Measurements from ENCODE around the gene TOM1L2.
"Not testable (repeated sequence)": the region's sequence is repeated elsewhere in the genome, so short reads cannot be mapped to it uniquely, and the experiment has no call there.

The TOM1L2 gene

DNA sequence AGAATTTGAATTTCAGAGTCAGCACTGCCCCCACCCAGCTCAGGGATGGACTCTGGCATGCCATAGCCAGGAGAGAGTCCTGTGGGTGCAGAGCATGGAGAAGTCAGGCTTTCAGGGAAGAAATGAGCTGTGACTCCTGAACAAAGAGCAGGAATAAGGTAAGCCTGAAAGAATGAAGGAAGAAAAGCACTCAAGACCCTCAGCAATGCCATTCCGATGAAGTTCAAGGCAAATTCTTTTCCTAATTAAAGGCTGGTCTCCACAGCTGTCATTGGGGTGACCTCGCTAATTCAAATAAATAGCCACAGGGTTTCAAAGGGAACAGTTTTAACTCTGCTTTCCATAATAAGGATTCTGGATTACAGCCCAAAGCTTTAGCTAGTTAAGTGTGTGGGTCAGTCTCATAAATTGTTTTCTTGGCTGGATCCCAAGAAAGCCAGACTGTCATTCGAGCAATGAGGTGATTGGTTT is 31.7 kb downstream of the TOM1L2 start:
- no peak for DNase-seq

DNA sequence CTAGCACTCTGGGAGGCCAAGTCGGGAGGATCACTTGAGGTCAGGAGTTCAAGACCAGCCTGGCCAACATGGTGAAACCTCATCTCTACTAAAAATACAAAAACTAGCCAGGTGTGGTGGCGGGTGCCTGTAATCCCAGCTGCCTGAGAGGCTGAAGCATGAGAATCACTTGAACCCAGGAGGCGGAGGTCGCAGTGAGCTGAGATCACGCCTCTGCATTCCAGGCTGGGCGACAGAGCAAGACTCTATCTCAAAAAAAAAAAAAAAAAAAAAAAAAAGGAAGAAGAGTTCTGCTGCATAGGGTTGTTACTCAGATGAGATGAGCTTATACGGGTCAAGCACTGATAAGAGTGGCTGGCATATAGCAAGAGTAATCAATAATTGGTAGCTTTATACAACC is 32.3 kb downstream of the TOM1L2 start:
- DNase-seq = not testable (repeated sequence)

DNA sequence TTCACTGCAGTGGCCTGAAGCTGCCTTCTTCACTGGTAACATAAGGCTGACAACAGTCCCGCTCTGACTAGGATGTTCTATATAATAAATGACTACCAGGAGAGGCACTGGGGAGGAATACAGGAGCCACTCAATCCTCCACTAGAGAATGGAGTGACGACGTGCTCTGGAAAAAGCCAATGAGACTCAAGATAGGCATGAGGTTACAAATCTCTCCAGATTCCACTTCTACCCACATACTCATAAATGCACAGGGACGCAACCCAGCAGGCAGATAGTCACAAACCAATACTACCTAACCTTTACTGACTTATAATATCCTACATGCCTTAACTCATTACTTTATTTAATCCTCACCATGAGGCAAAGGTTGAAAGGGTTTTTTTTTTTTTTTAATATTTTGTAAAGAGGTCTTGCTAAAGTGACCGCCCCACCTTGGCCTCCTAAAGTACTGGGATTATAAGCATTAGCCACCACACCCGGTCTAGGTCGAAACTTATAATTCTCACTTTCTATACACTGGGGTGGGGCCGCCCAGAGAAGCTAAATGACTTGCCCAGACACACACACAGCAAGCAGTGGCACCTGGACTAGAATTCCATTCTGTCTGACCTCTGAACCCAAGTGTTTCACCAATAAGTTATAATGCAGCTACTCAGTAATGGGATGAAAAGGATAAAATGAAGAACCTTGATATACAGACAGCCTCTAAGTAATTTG is 33.7 kb downstream of the TOM1L2 start:
- DNase-seq = no peak

DNA sequence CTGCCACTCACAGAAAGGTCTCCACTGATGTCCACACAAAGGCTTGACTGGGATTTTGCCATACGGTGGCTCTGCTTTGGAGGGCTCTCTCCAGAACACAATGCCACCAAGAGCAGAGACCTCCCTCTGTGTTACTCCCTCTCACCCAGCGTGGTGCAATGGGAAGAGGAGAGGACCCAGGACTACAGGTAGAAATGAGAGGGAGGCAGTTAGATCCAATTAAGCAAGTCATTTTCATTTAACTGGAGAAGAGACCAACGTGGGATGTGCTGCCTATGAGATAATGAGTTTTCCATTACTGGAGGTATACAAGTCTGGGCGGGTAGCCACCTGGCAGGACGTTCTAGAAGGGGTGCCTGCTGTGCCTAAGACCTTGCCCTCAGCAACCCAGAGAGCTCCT is 34.2 kb downstream of the TOM1L2 start:
- DNase-seq = no peak

DNA sequence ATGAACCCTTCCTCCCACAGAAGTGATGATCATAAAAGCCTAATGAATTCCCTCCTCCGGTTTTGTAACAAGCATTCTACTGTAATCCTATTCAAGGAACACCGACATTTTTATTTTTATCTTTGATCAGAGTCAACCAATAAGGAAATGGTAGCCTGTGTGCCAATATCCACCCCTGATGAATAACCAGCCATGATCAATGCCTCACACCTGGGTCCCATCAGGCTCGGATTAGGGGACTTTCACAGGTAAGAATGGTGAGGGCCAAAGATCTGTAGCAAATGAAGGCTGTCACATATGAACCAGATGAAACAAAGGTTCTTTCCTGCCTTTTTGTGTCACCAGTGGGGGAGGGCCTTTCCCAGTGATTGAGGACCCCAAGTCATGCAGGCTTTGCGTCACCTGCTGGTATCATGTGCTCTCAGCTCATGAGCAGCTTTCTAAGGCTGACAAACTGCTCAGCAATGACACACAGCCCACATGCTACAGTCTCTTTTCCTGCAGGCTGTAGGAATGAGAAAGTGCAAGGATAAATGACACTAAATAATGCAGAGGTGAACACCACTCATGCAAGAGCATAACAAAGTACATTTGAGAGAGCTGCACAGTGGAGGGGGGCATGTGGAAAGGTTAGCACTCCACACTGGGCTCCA is 34.9 kb downstream of the TOM1L2 start:
- DNase-seq = no peak

DNA sequence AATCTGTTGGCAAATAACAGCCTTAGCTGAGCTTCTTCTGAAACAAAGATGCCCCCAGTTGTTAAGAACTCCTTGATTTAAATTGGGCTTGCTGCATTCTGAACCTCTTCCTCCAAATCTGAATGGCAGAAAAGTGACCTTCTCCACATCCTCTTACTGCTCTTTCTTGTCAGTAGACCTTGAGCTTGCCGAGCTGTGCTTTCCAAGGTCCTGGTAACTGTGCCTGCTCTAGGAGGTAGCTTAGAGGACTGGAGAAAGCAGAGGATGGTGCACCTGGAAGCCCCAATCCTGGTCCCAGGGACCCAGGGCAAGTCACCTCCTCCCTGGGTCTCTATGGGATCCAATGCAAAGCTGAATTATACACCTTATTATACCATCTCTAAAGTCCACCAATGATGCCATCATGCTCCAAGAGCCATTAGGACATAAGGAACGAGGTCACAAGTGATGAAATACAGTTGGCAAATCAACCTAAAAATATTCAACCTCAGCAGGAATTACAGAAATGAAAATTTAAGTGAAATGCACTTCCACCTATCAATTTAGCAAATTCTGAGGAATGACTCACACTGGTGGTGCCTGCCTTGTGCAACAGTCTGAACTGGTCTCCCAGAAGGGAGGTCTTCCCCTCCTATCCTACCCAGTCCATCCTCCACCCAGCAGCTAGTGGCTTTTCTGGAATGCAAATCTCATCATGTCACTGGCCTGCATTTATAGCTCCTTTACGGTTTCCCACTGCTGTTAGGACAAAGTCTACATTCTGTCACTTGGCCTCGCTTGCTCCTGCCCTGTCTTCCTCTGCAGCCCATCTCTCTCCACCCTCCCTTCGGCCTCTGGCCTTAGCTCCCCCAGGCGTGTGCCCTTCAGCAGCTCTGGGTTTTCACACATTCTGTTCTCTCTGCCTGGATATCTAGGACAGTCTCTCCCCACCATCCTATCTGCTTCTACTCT is 36.6 kb downstream of the TOM1L2 start:
- DNase-seq = no peak

DNA sequence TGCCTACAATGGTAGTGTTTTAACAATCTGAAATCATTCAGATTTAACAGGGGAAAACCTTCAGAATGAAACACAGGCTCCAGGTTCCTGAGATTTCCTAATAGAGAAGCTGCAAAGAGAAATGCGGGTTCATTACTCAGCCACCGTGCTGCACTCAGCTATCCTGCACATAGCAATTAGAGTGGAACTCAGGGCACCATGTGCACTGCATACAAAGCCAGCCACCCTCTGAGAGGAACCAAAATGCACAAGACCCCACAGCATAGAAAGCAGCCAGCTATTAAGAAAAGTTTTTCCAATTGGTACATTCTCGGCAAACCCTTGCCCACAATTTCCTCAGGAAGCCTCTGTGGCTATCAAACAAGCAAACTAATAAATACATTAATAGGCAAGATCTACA is 37.4 kb downstream of the TOM1L2 start:
- DNase-seq = no peak

DNA sequence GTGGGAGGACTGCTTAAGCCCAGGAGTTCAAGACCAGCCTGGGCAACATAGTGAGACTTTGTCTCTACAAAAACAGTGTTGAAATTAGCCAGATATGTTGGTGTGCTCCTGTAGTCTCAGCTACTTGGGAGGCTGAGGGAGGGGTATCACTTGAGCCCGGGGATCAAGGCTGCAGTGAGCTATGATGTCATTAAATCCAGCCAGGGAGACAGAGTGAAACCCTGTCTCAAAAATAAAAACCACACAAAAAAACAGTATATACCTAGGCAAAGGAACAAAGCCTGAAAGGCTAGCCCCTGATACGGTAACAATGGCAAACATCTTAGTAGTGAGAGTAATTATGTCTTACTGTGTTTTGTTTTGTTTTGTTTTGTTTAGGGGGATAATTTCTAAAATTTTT is 38.0 kb downstream of the TOM1L2 start:
- DNase-seq = no peak

DNA sequence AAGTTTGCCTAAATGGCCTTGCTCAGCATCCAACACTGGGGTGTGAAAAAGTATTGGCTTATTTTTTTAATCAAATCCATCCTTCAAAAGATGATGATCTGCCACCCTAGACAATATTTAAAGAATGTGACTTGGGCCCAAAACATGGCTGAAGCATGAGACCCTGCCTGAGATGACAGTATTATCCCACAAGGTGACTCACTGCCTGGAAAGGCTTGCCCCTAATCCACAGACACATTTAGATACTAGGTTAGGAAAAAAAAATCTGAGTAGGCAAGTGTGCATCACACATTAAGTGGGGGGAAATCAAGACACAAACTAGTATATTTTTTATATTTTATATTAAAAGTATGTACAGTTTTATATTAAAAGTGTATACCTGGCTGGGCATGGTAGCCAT is 38.4 kb downstream of the TOM1L2 start:
- no peak for DNase-seq

DNA sequence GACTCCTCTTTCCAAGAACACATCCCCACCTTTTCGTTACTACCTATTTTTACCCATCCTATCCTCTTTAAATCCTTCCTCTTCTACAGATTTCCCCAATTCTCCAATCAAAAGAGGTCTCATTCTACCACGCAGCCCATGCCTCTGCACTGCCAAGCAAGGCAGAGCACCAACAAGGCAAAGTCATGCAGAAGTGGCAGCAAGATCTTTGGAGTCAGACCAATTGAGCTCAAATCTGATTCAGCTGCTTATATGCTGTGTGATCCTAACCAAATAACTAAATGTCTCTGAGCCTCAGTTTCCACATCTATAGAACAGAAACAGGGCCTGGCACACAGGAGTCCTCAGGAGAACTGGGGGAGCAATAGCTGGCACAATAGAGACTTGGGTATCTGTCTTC is 41.0 kb downstream of the TOM1L2 start:
- no peak for DNase-seq

DNA sequence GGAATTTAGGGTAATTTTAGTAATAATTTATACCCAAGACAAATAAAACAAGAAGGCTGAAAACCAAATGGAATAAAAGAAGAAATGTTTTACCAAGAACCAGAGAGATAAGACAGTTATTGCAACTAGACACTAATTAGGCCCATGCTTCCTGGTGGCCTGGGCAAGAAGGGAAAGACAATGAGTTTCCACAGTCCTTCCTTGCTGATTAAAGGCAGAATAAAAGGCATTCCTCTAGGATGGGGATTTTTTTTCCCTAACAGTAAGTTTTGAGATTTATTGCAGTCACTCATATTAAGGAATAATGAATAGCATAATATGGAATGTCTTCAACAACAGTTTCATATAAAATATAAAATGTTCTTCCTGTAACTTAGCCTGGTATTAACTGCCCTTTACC is 41.5 kb downstream of the TOM1L2 start:
- no peak for DNase-seq

DNA sequence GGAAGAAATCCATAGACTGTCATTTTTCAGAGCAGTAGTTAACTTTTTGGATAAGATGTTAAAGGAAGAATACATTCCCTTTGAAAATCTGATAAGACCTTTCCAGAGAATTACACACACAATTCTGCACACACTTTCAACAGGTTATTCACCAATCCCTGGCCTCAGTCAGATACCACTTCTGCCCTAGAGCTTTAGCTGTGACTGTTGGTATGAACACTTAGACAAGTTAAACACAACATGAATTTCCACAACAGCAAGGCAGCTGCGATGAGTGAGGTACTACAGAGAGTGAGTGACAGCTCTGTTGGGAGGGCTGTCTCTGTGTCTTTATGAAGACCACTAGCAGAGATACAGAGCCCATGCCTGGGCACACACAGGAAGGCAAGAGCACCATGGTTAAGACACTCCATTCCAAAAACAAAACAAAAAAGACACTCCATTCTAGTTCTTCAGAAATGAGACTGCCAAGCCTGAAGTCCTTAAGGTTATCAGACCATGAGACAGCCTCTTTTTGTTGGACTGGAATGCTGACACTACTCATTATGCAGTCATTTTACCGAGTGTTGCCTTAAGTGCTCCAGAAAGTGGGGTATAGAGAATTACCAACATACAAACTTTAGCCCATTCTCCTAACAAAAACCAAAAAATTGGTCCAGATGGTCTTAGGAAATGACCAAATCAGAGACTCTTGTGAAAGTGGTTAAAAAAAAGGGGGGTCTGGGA is 42.4 kb downstream of the TOM1L2 start:
- DNase-seq = no peak

DNA sequence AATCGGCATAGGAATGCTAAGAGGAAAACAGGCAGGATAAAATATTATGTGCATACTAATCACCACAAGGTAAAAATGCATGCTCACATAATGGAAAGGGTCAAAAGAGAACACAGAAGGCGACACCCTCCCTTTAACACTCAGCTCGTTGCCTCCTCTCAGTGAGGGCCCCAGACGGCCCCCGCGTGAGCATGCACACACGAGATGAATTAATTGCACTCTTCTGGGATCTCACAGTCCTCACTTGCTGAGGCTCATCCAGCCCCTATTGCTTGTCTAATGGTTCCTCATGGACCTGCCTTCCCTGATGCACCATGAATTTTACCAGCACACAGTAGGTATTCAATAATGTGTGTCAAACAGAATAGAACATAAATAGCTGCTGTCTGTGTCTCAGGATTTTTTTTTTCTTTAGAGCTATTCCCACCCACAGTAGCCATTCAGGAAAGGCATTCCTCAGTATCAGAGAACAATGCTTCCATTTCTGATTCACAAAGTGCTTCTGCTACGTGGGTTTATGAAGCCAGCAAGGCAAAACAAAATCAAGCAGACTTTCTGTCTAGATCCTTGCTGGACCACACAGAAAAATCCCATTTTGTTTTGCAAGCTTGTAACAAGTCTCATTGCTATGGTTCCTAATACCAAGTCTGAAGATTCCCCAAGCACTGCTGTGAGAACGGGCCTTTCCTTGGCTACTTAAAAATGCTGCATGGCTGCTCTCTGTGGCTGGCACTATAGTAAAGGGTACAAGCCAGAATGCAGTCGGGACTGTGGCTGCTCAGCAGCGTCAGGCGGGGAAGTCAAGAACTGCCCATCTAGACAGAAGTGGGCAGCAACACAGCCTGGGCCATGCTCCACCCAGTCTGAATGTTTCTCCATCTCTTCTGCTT is 43.6 kb downstream of the TOM1L2 start:
- DNase-seq = no peak

DNA sequence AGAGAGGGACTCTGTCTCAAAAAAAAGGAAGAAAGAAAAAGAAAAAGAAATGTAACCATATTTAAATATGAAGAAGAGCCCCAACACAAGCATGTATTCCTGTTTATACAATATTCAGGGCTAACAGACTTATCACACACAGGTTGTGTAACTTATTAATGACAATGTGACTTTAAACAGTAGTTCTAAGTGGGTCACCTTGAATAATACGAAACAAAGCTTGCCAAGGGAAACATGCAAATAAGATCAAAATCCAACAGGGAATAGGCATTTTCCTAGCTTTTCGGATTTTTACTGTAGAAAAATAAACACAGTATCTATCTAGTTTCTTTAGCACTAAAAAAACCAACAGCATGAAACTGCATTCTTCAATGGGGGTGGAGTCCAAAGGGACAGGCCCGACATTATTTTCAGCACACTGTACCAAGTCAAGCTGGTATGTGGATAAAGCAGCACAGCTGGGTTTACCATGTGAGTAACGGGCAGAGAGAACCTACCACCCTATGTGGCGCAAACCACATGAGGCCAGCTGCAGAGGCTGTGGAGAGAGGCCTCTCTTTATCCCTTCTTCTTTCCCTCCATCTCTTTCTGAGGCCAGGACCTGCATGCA is 45.3 kb downstream of the TOM1L2 start:
- no peak for DNase-seq

DNA sequence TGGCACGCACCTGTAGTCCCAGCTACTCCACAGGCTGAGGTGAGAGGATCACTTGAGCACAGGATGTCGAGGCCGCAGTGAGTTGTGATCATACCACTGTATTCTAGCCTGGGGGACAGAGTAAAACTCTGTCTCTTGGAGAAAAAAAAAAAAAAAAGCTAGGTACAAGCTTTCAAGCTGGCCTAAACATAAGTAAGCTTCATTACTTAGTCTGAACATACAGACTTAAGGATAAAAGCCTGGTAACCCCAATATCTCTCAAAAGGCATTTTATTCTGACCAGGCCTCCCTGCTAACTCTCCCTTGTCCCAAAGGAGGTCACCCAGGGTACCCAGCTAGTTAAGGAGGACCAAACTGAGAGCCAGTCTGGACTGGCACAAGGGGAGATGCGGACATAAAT is 46.2 kb downstream of the TOM1L2 start:
- no peak for DNase-seq

DNA sequence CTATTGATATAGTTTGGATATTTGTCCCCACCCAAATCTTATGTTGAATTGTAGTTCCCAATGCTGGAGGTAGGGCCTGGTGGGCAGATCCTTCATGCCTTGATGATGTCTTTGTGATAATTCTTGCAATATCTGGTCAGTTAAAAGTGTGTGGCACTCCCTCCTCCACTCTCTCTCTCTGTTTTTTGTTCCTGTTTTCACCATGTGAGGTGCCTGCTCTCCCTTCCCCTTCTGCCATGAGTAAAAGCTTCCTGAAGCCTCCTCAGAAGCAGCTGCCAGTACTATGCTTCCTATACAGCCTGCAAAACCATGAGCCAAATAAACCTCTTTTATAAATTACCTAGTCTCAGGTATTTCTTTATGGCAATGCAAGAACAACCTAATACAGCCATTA is 47.3 kb downstream of the TOM1L2 start:
- DNase-seq = no peak

DNA sequence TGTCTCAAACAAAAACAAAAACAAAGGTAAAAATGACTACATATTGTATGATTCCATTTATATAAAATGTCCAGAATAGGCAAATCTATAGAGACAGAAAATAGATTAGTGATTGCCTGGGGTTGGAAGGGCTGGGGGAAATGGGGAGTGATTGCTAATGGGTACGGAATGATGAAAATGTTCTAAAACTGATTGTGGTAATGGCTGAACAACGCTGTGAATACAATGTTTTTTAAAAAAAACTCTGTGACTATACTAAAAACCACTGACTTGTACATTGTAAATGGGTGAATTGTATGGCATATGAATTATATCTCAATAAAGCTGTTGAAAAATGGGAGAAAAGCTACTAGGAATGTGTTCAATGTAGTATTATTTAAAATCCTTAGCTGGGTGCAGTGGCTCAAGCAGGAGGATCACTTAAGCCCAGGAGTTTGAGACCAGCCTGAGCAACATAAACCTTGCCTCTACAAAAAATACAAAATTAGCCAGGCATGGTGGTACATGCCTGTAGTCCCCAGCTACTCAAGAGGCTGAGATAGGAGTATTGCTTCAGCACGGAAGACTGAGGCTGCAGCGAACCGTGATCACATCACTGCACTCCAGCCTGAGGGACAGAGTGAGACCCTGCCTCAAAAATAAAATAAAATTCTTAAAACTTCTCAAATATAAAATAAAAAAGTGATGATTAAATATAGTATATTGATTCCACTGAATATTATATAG is 47.9 kb downstream of the TOM1L2 start:
- DNase-seq = no peak

DNA sequence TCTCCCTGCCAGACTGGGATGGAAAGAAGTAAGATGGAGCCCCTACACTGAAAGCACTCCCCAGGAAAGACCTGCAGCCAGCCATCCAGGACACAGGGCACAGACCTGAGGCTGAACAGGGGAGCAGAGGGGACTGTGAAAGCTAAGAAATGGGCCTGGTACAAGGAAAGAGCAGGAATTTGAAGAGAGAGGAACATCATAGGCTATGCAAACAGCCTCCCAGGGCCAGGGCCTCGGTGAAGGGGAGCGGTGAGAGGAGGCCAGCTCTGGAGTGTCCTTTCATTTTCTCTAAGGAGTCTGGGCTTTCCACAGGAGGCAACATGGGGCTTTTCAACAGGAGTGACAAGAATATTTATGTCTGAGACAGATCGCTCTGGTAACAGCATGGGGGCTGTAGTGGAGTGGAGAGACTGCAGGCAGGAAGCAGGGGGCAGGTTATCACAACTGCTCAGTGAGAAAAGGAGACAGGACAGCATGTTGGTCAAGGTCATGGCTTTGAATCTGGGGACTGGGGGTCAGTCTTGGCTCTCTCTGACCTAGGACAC is 50.1 kb downstream of the TOM1L2 start:
- no peak for DNase-seq

DNA sequence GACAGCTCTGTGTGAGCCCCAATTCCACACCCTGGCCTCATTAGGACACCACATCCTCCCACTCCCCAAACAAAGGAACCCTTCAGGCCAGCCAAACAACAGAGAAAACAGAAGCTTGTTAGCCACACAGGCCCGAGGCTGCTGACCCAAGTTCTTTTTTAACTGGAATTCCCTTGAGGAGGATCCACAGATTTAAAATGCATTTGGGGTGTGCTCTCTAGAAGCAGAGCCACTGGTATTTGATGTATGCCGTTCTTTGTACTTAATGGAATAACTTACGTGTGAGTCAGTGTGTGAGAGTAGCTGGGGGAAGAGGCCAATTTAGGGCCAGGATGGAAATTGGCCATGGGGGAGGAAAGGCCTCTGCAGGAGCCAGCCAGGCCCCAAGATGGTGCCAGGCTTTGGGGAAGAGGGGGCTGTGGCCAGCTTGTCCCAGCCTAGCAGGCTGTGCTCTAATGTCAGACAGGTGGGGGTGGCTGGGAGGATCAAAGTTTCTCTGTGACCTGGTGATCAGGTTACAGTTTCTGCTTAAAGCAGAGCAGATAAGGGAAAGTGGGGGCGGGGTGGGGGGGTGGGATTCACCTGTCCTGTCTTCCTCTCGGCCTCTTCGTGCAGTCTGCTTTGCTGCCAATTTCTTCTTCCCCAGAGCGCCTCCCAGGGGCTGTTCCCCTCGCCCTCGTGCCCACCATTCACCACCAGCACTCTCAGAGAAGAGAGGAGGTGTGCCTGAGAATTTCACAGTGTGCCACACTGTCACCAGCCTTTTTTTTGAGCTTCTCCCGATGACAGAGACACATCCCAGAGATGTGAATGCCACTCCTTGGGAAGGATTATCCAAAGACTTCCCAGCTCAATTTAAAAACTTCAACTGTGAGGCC is 50.8 kb downstream of the TOM1L2 start:
- DNase-seq = no peak

Data from stimulated activated CD8-positive, alpha-beta memory T cell treated with anti-CD3 and anti-CD28 coated beads, Interleukin-4, amount 100 ng/mL, for 48 hours (primary cell).